Keratinocyte (primary cell): ENCODE measurements around the gene OLFML2B.

ENCODE experiments used
- EZH2 ChIP-seq: IDR thresholded peaks from one replicate; pipeline ENCODE4 v1.6.1; 2012; ENCODE audit warnings: inconsistent platforms, mild to moderate bottlenecking, low read length, moderate library complexity
- TF ChIP-seq, protein P1 (sequence below), 3 experiments: IDR thresholded peaks in 1 of 3; conservative IDR thresholded peaks in 1 of 3; optimal IDR thresholded peaks in 1 of 3; 2 replicates in 2 of 3; 3 replicates in 1 of 3; pipeline versions ENCODE3 to v1.5.1; 2011; ENCODE audit warnings: low read length in 3 of 3, mild to moderate bottlenecking in 3 of 3, moderate library complexity in 2 of 3, control low read depth in 1 of 3, inconsistent platforms in 1 of 3; ENCODE audit not compliant: insufficient read depth in 2 of 3; ENCODE audit errors: extremely low read depth in 1 of 3

DNA sequence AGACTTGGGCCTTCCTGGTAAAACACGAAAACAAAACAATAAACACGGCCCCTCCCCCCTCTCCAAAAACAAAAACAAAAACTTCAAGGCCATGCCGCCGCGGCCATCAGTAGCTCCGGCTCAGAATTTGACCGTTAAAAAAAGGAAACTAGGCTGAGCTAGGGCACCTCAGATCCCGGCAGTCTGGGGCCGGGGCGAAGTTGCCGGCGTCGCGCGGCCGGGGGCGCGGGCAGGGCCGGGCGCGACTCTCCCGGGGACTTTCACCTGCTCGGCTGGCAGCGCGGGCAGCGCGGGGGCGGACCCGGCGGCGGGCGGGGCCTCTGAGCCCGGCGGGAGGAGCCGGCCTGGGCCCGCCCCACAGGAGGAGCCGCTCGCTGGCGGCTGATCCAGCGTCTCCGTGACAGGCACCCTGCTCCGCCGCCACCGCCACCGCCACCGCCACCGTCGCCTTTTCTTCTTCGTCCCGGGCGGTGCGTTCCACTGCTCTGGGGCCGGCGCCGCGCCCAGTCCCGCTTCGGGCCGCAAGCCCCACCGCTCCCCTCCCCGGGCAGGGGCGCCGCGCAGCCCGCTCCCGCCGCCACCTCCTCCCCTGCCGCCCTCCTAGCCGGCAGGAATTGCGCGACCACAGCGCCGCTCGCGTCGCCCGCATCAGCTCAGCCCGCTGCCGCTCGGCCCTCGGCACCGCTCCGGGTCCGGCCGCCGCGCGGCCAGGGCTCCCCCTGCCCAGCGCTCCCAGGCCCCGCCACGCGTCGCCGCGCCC lies 45.8 kb upstream of the OLFML2B start, which contains the start of gene NOS1AP:
- TF ChIP-seq, protein P1, sequence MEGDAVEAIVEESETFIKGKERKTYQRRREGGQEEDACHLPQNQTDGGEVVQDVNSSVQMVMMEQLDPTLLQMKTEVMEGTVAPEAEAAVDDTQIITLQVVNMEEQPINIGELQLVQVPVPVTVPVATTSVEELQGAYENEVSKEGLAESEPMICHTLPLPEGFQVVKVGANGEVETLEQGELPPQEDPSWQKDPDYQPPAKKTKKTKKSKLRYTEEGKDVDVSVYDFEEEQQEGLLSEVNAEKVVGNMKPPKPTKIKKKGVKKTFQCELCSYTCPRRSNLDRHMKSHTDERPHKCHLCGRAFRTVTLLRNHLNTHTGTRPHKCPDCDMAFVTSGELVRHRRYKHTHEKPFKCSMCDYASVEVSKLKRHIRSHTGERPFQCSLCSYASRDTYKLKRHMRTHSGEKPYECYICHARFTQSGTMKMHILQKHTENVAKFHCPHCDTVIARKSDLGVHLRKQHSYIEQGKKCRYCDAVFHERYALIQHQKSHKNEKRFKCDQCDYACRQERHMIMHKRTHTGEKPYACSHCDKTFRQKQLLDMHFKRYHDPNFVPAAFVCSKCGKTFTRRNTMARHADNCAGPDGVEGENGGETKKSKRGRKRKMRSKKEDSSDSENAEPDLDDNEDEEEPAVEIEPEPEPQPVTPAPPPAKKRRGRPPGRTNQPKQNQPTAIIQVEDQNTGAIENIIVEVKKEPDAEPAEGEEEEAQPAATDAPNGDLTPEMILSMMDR (optimal IDR thresholded peaks at IDR 0.05 in 1 of 3, IDR thresholded peaks at IDR 0.05 in 1 of 3, conservative IDR thresholded peaks at IDR 0.05 in 1 of 3; ENCODE audit: extremely low read depth in 1 of 3, insufficient read depth in 2 of 3, low read length in 3 of 3) = no peak
- no peak for TF ChIP-seq EZH2
